GM18873 (cell line): ENCODE results near the gene HSP90AA1.
"Not testable (repeated sequence)": the region's sequence is repeated elsewhere in the genome, so short reads cannot be mapped to it uniquely, and the experiment has no call there.

Source experiments
- ATAC-seq: cut with Tn5 transposase; IDR thresholded peaks from one replicate; pipeline ENCODE4 v1.9.1; 2021; ENCODE audit warnings: mild to moderate bottlenecking, moderate library complexity, moderate number of reproducible peaks; ENCODE audit not compliant: unreplicated experiment, low FRiP score

HSP90AA1 gene

DNA sequence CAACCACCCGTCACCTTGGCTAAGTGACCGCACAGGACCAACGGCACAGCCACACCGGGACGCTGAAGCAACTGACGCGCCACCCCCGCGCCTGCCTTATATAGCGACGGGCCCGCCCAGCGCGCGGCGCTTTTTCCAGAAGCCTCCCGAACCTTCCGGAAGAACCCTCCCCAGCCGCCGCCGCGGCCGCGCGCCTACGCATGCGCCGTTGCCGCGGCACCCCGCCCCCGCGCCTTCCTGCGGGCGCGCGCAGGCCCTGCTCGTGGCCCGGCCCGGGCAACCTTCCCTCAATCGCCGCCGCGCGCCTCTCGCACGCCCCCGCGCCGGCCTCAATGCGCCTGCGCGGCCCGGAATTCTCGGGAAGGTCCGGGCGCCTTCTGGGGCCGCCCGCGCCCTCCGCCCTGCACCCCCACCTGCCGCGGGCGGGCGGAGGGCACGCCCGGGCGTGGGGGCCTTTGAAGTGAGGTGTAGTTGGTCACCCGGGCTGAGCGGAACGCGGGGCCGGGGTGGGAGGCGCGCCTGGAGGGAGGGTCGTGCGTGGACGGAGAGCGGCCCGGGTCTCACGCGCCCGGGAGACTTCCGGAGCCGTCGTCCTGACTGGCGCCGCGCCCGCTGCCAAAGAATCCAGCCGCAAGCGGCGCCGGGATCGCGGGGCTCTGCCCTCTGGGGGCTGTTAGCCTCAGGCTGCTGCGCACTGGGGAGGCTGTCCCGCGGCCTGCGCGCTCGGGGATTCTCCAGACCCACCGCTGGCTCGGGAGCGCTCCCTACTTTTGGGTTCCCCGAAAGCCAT is at the start of gene HSP90AA1:
Gene HSP90AA1 (minus strand): TSS at position 73 of the 790 bp plus-strand sequence. CDS start 666 bp downstream, outside the sequence.
- ATAC-seq: peak; percentile 61

DNA sequence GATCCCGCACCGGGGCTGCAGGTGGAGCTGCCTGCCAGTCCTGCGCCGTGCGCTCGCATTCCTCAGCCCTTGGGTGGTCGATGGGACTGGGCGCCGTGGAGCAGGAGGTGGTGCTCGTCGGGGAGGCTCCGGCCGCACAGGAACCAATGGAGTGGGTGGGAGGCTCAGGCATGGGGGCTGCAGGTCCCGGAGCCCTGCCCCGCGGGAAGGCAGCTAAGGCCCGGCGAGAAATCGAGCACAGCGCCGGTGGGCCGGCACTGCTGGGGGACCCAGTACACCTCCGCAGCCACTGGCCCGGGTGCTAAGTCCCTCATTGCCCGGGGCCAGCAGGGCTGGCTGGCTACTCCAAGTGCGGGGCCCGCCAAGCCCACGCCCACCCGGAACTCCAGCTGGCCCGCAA is 48.6 kb upstream of the HSP90AA1 start:
- not testable (repeated sequence) for ATAC-seq

DNA sequence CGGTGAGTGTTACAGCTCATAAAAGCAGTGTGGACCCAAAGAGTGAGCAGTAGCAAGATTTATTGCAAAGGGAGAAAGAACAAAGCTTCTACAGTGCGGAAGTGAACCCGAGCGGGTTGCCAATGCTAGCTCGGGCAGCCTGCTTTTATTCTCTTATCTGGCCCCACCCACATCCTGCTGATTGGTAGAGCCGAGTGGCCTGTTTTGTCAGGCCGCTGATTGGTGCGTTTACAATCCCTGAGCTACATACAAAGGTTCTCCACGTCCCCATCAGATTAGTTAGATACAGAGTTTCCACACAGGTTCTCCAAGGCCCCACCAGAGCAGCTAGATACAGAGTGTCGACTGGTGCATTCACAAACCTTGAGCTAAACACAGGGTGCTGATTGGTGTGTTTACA is 47.9 kb upstream of the HSP90AA1 start:
- ATAC-seq: not testable (repeated sequence)

DNA sequence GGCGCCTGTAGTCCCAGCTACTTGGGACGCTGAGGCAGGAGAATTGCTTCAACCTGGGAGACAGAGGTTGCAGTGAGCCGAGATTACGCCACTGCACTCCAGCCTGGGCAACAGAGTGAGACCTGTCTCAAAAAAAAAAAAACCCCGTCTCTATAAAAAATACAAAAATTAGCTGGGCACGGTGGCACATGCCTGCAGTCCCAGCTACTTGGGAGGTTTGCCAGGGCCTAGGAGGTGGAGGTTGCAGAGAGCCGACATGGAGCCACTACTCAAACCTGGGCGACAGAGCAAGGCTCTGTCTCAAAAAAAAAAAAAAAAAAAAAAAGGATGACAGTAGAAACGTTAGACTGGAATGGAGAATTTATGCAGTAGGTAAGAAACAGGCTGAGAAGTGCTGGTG is 47.2 kb upstream of the HSP90AA1 start:
- not testable (repeated sequence) for ATAC-seq

DNA sequence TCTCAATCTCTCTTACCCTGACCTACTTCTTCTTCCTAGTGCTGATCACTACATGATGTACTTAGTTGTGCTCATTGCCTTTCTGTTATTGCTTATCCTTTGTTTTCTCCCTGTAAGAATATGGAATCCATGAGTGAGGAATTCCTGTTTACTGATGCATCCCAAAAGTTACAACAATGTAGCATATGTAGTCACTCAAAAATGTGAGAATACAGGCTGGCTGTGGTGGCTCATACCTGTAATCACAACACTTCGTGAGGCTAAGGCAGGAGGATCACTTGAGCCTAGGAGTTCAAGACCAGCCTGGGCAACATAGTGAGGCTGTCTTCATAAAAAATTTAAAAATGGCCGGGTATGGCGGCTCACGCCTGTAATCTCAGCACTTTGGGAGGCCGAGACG is 44.9 kb upstream of the HSP90AA1 start:
- no peak for ATAC-seq

DNA sequence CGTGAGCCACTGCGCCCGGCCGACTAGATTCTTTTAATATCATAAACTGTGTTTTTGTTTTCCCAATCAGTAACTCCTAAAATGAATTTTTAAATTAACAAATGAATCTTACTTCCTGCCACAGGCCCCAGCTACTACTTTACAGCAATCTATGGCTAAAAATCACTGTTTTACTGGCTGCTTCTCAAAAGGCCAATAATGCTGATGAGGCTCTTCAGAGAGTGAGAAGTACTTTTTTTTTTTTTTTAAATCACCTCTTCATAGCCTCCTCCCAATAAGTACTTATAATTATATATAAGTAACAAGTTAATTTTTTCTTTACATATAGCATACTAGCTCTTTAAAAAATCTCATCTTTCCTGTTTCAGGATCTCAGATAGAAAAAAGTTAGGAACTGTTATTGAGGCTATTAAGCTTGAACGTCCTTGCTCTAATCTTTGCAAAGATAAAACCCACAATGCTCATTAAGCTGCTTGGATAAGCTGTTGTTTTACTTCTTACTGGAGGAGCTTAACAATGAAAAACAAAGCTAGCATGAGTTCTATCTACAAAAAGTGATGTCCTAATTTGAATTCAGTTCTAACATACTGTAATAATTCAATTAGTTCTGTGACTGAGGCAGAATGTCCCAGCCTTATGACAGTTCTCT is 40.1 kb upstream of the HSP90AA1 start:
- no peak for ATAC-seq

DNA sequence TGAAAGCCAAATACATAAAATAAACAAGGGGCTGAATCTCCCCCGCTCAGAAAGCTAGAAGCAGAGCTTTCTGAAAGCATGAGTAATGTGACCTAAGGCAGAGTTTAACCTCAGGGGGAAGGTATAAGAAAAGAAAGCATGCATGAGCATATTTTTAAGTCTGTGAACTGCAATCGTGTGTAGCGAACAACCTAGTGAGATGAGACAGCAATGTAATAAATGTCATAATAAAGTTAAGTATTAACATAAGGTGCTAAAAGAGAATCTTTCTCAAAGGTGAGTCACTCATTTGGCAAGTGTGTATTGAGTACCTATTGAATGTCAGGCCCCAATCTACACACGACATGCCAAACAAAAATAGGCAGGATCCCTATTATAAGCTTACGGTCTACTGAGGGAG is 38.7 kb upstream of the HSP90AA1 start:
- ATAC-seq: no peak

DNA sequence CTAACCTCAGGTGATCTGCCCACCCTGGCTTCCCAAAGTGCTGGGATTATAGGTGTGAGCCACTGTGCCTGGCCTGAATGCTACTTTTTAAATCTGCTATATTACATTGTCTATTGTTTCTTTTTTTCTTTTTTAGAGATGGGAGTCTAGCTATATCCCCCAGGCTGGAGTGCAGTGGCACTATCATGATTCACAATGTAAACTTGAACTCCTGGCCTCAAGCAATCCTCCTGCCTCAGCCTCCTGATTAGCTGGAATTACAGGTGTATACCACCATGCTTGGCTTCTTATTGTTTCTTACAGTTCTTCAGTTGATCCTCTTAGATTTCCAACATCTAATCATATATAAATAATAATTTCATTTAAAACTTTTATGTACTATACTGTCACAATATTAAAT is 37.6 kb upstream of the HSP90AA1 start:
- no peak for ATAC-seq

DNA sequence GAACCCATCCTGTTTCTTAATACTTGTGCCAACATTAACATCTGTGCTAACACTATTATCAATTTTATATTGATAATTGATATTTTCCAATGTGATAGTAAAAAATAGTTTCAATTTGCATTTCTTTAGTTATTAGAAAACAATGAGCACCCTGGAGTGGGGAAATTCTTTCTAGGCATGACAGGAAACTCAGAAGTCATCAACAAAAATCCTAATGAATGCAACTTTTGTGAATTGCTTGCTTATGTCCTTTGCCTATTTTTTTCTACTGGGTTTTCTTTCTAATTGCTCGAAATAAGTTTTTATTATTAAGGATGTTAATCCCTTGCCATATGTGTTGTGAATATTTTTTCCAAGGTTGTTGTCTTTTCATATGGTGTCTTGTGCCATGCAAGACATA is 34.7 kb upstream of the HSP90AA1 start:
- no peak for ATAC-seq

DNA sequence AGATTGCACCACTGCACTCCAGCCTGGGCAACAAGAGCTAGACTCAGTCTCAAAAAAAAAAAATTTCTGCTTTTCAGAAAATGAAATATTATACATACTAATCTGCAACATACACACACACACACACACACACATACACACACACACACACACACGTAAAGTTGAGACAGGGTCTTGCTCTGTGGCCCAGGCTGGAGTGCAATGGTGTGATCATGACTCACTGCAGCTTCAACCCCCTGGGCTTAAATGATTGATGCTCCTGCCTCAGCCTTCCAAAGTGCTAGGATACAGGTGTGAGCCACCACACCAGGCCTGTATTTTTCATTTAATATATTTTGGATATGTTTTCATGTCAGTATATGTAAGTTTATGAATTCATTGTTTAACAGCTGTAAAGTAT is 34.0 kb upstream of the HSP90AA1 start:
- ATAC-seq: no peak

DNA sequence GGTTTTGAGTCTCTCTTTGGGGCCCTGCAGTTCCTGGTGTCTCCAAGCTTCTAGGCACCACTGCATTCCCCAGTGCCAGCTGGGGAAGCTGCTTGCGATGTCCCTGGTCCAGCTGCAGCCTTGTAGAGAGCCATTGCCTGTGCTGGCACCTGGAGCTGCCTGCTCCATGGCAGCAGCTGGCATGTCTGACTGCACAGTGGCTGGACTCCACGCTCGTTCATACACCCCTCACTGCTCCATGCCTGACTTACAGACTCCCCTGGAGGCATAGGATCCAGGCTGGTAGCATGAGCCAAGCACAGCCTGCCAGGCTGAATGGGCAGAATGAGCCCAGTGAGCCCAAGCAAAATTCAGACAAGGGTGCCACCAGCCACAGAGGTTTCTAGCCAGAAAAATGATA is 31.0 kb upstream of the HSP90AA1 start:
- no peak for ATAC-seq

DNA sequence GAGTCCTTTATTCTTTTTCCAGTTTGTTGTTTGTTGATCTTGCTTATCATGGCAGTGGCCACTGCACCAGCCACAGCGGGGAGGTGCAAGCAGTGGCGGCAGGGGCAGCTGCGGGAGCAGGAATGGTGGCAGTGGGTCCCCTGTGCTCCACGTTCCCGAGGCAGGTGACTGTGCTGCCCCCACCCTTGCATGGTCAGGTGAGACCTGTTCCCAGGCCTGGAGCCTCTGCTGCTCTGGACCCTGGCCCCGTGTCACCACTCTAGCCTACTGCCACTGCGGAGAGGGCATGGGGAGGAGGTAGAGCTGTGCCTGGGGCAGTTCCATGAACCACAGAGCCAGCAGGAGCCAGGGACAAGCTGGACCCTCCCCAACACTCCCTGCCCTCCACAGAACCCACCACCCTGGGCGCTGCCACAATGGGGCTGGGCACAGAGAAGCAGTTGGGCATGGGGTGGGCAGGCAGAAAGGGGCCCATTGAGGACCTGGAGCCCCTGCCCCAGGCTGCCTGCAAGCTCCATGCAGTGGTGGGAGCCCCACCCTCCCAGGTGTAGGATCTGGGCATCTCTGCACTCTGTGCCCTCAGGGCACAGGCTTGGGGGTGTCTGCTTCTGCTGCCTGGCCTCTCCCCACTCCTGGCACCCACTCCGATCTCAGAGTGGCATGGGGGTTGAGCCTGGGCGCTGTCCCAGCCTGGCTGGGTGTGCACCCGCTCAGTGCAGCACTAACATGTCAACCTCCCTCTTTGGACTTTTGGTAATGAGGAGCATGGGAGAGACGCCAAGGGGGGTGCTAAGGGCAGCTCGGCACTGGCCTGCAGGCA is 29.7 kb upstream of the HSP90AA1 start:
- no peak for ATAC-seq

DNA sequence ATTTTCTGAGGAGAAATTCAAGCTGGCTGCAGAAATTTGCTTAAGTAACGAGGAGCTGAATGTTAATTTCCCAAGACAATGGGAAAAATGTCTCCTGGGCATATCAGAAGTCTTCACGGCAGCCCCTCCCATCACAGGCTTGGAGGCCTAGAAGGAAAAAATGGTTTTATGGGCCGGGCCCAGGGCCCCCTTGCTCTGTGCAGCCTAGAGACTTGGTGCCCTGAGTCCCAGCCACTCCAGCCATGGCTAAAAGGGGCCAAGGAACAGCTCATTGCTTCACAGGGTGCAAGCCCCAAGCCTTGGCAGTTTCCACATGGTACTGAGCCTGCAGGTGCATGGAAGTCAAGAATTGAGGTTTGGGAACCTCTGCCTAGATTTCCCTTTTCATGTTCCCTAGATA is 24.3 kb upstream of the HSP90AA1 start:
- no peak for ATAC-seq

DNA sequence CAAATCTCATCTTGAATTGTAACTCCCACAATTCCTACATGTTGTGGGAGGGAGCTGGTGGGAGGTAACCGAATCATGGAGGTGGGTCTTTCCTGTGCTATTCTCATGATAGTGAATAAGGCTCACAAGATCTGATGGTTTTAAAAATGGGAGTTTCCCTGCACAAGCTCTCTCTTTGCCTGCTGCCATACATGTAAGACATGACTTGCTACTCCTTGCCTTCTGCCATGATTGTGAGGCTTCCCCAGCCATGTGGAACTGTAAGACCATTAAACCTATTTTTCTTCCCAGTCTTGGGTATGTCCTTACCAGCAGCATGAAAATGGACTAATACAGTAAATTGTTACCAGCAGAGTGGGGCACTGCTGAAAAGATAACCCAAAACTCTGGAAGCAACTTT is 22.5 kb upstream of the HSP90AA1 start:
- ATAC-seq: not testable (repeated sequence)

DNA sequence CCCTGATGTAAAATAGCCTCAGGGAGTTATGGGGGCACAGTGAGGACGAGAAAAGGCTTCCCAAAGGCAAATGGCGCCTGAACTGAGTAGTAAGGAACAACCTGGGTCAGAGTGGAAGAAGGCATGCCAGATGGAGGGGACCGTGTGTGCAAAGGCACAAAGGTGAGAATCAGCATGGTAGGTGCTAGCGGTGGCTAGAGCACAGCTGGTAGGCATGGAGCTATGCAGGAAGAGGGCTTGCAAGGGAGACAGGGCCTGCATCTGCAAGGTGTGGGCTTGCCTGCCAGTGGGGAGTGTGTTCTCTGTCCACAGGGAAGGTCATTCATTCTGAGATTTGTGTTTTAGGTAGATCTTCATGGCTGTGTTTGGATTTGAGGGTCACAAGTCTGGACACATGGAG is 18.5 kb upstream of the HSP90AA1 start:
- no peak for ATAC-seq

DNA sequence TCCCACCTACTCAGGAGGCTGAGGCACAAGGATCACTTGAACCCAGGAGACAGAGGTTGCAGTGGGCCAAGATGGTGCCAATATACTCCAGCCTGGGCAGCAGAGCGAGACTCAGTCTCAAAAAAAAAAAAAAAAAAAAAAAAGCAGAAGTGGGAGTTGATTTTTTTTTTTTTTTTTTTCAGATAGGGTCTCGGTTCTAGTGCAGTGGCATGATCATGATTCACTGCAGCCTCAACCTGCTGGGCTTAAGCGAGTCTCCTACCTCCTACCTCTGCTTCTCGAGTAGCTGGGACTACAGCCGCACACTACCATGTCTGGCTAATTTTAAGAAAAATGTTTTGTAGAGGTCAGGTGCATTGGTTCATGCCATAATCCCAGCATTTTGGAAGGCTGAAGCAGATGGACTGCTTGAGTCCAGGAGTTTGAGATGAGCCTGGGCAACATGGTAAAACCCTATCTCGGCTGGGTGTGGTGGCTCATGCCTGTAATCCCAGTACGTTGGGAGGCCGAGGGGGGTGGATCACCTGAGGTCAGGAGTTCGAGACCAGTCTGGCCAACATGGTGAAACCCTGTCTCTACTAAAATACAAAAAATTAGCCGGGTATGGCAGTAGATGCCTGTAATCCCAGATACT is 16.3 kb upstream of the HSP90AA1 start:
- ATAC-seq: no peak

DNA sequence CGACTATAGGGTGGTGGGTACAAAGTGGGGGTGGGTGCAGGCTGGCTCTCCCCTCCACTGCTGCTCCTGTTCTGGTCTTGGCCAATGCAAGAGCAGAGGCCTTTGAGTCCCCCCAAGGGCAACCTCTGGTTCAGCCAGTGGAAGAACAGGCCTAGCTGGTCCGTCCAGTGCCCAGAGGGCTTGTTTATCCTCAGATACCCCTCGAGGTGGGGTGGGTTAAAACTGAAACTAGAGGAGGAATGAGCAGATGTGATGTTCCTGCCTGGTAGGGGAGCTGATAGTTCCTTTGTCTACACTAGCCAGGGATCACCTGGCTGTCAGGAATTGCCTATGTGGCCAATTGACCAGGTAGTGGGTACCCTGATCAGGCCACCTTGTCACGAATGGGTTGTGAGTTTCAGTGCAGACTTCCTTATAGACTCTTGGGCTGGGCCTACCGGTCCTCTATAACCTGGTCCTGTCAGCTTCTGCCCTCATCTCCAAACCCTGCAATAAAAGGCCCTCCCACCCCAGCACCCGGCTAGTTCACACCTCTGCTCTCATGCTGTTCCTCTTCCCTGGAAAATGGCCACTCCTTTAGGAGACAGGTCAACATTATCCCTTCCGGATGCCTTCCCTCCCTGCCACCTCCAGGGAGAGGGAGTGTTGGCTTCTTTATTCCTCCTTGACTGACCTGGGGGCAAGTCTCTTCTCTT is 10.7 kb upstream of the HSP90AA1 start:
- no peak for ATAC-seq

DNA sequence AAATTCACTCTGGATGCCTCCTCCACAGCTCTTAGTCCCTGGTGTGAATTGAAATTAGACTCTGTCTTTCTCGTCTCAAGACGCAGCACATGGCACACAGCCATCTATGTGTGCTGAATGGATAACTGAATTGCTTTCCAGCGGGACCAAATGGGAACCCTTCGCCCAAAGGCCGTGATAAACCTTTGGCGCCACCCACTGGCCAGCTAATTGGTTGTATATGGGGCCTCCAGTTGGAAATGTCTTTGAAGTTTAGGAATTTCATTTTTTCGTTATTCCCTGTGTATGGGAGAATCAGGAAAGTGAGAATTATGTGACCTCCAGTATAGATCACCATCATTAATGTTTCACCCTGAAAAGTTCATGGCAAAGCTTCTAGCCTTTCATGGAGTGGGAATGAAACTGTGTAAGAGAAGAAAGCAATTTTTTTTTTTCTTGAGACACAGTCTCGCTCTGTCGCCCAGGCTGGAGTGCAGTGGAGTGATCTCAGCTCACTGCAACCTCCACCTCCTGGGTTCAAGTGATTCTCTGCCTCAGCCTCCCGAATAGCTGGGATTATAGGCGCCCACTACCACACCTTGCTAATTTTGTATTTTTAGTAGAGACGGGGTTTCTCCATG is 9.8 kb upstream of the HSP90AA1 start:
- ATAC-seq: no peak

DNA sequence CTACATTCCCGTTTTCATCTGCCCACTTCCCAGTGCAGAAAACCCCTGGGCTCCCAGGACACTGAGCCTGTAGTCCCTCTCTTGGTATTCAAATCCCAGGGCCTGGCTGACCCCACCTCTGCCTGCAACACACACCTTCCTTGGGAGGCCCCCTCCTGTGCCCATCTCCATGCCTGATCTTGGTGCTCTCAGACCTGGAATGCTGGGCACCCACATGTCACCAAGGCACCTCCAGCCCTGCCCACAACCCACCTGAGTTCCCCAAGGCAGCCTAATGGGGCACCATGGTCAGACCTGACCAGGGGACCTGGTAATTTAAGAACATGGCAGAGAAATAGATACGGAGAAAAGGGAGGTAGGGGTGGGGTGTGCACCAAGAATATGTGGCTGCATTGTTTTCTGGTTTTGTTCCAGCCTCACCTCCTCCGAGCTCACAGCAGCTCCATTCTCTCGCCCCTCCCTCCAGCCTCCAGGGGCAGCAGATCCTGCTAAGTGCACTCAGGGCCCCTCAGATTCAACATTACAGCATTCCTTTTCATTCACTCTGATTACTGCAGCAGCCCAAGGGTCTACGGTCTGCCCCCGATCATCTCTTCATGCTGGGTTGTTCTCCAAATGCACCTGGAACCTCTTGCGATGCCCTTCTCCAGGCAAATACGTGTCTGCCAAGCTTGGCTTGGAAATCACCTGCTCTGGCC is 9.2 kb upstream of the HSP90AA1 start:
- no peak for ATAC-seq
